Hepatocyte (in vitro differentiated cells): Measurements from ENCODE around the gene FPR1.

Experiments used
- EZH2 ChIP-seq: fragments of 200-600 bp; sonication (generic); IDR thresholded peaks from 2 replicates; pipeline ENCODE4 v1.6.1; 2016; ENCODE audit warnings: antibody characterized with exemption, mild to moderate bottlenecking, borderline replicate concordance
- EZH2phosphoT487 ChIP-seq: fragments of 200-600 bp; sonication (generic); IDR thresholded peaks from one replicate; pipeline ENCODE4 v1.6.1; 2018; ENCODE audit warnings: antibody characterized with exemption, mild to moderate bottlenecking, low read depth, moderate library complexity; ENCODE audit not compliant: unreplicated experiment, severe bottlenecking
- TF ChIP-seq, protein P1 (sequence below): fragments of 200-600 bp; sonication (generic); IDR thresholded peaks from 2 replicates; pipeline ENCODE4 v1.5.1; 2016; ENCODE audit warnings: antibody characterized with exemption, mild to moderate bottlenecking; ENCODE audit not compliant: poor library complexity

DNA sequence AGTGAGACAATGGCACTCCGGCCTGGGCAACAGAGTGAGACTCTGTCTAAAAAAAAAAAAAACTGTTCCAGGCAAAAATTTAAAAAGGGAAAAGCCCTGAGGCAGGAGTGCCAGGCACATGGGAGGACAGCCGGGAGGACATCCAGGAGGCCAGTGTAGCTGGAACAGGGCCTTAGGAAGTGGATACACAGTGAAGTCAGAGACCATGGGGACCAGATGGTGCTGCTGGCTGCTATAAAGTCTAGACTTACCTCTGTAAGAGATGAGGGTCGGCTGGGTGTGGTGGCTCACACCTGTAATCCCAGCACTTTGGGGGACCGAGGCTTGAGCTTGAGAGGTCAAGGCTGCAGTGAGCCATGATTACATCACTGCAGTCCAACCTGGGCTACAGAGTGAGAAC is 42.9 kb downstream of the FPR1 start:
- TF ChIP-seq, protein P1, sequence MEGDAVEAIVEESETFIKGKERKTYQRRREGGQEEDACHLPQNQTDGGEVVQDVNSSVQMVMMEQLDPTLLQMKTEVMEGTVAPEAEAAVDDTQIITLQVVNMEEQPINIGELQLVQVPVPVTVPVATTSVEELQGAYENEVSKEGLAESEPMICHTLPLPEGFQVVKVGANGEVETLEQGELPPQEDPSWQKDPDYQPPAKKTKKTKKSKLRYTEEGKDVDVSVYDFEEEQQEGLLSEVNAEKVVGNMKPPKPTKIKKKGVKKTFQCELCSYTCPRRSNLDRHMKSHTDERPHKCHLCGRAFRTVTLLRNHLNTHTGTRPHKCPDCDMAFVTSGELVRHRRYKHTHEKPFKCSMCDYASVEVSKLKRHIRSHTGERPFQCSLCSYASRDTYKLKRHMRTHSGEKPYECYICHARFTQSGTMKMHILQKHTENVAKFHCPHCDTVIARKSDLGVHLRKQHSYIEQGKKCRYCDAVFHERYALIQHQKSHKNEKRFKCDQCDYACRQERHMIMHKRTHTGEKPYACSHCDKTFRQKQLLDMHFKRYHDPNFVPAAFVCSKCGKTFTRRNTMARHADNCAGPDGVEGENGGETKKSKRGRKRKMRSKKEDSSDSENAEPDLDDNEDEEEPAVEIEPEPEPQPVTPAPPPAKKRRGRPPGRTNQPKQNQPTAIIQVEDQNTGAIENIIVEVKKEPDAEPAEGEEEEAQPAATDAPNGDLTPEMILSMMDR: no peak
- TF ChIP-seq EZH2phosphoT487: no peak
- TF ChIP-seq EZH2: no peak
